CD4-positive, alpha-beta T cell treated with Interleukin-4 for 1 hour (primary cell): ENCODE data around the gene ZNF682.
A peak's percentile ranks its signal among the peaks of the same experiment; 100 is the strongest.
"Not testable (repeated sequence)": the region's sequence is repeated elsewhere in the genome, so short reads cannot be mapped to it uniquely, and the experiment has no call there.

Experiments
- DNase-seq, 2 donors: peaks; one replicate each; pipeline ENCODE4 v3.0.0-alpha.2; 2020 to 2022

ZNF682 gene

DNA sequence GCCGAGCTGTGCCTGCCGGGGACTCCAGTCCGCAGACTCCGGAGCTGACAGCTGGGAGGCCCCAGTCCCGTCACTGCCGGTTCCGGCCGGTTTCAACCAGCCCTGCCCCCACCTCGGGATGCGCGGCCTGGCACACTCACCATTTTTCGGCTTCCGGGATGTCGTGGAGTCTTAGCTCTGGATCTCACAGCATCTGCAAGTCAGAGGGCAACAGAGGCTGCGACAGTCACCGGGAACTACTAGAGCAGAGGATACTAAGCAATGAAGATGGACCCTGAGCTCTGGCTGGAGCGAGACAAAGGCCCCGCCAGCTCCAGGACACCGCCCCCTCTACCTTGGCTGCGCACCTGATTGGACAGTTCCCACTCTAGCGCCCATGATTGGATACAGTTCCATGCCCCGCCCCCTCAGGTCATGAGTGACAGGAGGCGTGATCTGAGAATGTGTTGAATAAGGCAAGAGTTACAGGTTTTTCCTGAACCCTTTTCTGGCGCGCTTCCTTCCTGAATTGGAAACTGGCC, at the start of gene ZNF682:
ZNF682 (minus strand) TSS at position 303 of the 521 bp plus-strand sequence; CDS start at position 143, 160 bp downstream.
- DNase-seq: peak; percentile 94 to 96

DNA sequence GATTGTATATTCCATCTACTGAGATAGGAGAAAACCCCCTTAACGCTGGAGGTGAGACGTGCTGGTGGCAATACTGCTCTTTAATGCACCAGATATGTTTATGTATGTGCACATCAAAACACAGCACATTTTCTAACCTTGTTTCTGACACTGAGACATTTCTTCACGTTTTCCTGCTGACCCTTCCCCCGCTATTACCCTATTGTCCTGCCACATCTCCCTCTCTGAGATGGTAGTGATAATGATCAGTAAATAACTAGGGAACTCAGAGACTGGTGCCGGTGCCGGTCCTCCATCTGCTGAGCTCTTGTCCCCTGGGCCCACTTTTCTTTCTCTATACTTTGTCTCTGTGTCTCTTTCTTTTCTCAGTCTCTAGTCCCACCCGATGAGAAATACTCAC, 43.6 kb upstream of the ZNF682 start:
- DNase-seq: not testable (repeated sequence)

DNA sequence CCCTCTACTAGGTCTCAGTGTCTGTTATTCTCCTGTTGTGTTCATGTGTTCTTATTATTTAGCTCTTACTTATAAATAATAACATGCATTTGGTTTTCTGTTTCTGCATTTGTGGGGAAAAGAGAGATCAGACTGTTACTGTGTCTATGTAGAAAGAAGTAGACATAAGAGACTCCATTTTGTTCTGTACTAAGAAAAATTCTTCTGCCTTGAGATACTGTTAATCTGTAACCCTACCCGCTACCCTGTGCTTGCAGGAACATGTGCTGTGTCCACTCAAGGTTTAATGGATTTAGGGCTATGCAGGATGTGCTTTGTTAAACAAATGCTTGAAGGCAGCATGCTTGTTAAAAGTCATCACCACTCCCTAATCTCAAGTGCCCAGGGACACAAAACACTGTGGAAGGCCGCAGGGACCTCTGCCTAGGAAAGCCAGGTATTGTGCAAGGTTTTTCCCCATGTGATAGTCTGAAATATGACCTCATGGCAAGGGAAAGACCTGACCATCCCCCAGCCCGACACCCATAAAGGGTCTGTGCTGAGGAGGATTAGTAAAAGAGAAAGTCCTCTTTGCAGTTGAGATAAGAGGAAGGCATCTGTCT, 43.0 kb upstream of the ZNF682 start:
- DNase-seq: not testable (repeated sequence)

DNA sequence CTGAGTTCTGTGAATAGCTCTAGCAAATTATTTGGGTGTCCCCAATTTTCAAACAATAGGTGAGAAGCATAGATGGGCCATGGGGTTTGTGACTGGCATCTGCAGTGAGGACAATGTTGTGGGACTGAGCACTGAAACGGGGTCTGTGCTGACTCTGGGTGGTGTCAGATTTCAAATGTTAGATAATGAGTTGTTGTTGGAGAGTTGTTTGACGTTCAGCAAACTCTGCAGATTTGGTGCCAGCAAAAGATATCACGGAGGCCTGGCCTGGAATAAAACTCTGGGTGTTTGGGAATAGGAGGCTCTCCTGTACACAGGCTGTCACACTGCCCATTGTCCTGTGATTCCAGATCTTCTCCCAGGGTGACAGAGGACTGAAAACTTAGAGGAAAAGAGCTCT, 41.4 kb upstream of the ZNF682 start:
- DNase-seq: no peak

DNA sequence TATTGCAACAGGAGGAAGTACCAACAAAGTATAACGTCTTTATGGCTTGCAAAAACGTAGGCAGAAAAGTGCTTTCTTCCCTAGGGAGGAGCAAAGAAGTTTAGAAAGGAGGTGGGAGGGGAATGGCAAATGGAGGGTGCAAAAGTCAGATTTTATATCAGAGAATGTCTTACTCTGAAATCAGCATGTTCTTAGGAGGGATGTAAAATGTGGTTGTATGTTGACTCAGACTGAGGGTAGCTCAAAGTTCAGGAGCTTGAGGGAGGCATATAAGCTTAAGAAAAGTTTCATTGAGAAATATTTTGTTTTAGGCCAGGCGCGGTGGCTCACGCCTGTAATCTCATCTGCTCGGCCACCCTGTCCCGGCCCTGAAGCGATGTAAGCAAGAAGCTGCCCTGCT, 40.2 kb upstream of the ZNF682 start:
- DNase-seq: no peak

DNA sequence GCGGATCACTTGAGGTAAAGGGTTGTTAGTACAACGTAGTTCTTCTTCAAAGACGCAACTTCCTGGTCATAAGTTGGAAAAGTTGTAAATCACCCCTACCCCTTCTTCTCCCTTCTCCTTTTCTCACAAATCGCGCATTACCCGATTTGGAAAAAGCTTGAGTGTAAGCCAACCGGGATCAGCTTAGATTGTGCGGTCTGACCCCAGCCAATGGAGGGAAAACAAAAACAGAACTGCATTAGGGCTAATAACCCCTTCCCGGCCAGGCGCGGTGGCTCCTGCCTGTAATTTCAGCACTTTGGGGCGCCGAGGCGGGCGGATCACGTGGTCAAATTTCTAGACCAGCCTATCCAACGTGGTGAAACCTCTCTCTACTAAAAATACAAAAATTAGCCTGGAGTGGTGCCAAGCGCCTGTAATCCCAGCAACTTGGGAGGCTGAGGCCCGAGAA, 39.3 kb upstream of the ZNF682 start:
- DNase-seq: peak in 1 of 2 donors; percentile 7

DNA sequence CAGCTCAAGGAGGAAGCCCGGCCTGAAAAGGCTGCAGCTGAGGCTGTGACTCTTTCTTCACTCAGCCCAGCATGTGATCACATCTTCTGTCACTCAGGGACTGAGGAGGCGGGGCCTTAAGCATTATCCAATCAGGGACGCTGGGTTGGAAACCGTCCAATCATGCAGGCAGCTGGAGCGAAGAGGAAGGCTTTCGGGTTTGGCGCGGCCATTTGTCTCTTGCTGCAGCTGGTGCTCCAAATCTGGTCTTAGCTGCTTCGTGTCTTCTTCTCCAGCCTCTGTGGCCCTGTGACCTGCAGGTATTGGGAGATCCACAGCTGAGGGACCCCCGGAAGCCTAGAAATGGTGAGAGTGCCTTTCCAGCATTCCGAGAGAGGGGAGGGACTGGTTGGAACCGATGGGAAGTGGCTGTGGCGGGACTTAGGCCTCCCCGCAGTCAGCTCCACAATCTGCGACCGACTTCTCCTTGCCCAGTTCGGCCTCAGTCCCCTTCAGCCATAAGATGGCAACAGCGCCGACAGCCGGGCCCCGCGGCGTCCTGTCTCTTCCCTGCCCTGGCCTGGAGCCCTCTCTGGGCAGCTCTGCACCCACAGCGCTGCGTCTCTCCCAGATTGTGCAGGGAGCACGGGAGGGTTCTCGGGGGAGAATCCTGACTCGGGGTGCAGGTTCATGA, 38.6 kb upstream of the ZNF682 start, which contains the start of gene ZNF90:
ZNF90 (plus strand) TSS at position 210 of the 673 bp plus-strand sequence; CDS start at position 343, 133 bp downstream.
- peak; percentile 92 for DNase-seq

DNA sequence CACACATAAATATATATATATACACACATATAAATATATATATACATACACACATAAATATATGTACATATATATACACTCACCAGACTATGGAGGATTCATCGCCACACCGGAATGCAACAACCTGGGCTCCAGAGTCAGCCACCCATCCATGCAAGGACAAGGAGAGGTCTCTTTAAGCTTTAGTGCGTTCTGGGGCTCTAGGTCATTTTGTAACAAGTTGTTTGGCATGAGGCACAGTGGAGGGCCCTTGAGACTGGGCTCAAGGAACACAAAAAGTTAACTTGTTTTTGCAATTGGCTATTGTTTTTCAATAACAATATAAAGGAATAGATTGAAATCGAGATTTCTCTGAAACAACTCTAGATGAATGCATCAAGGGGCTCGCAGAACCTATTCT, 33.6 kb upstream of the ZNF682 start:
- no peak for DNase-seq

DNA sequence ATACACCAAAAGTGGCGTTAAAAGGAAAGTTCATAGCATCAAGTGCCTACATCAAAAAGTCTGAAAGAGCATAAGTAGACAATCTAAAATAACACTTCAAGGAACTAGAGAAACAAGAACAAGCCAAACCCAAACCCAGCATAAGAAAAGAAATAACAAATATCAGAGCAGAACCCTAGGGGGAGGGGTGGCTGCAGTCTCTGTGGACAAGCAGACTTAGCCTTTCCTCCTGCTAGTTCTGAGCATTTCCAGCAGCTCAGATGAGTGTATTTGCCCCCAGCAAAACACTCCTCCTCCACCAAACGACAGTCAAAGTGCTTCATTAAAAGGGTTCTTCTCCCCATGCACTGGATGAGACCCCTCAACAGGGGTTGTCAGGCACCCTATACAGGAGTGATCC, 31.4 kb upstream of the ZNF682 start:
- no peak for DNase-seq

DNA sequence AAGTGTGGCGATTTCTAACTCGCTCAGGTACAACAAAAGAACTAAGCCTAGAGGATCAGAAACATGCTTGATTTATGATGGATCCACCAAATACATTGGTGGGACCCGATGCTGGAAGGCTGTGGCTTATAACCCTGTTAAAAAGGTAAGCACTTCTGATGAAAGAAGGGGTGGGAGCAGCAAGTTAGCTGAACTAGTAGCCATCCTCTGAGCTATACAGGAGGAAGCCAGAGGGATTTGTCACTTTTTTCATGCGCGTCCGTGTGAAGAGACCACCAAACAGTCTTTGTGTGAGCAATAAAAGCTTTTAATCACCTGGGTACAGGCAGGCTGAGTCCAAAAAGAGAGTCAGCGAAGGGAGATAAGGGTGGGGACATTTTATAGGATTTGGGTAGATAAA, 29.3 kb upstream of the ZNF682 start:
- not testable (repeated sequence) for DNase-seq

DNA sequence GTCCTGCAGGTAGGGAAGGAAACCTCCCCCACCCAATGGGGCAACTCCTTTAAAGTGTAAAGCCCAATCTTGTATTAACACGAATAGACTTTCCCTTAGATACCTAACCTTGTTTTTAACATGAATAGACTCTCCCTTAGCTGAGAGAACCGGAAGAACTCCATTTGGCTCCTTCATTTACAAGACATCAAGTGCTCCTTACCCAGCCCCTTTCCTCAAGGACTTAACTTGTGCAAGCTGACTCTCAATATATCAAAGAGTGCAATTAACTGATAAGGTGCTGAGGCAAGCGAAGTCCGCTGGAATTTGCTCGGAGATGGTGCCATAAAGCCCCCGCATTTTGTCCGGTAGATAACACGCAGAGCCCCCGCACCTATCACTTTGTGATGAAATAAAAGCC, 28.6 kb upstream of the ZNF682 start:
- DNase-seq: no peak

DNA sequence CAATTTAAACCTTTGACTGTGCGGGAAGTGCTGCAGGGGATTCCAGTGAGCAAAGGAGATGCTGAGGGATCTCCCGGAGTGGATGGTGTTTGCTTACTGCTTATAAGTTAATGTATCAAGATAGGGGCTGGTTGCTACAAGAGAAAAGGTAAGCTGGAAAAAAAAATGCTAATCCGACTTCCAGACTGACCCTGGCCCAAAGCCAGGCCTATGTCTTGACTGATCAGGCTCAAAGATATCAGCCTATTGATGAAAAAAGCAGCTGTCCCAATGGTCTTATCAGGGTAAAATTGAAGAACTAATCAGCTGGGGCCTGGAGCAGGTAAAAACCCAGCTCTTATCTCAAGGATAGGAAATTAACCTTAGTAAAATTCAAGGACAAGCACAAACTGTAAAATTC, 27.6 kb upstream of the ZNF682 start:
- no peak for DNase-seq

DNA sequence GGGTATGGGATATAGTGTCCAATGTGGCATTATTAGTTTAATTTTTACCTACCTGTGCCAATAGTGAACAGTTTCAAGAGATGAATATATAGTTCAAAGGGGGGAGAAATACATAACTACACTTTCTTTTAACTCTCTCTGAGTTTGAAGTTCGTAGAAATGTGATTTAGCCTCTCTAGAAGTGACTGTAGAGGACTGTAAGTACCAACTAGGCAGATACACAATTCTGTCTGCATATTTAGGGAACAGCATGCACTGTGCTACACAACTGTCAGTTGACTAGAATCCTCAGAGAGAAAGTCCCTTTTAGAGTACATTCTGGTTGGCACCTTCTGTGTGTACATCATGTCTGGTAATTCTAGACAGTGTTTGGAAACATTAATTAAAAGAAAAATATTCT, 21.0 kb upstream of the ZNF682 start:
- no peak for DNase-seq

DNA sequence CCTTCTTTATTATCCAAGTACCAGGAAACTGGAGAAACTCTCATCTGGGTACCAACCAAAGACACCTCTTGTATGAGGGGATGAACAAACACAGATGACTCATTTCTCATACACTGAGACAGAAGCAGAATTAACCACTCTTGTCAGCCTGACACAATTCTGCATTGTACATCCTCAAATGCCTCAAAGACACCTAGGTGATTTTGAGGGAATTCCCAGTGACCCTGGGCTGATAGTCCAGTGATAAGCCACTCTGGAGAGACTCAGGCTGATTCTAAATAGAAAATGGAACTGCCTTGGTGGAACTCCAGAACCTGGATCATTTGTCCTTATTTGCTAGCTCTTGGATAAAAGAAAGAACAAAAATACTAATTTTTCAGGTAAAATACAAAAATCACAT, 19.4 kb upstream of the ZNF682 start:
- not testable (repeated sequence) for DNase-seq

DNA sequence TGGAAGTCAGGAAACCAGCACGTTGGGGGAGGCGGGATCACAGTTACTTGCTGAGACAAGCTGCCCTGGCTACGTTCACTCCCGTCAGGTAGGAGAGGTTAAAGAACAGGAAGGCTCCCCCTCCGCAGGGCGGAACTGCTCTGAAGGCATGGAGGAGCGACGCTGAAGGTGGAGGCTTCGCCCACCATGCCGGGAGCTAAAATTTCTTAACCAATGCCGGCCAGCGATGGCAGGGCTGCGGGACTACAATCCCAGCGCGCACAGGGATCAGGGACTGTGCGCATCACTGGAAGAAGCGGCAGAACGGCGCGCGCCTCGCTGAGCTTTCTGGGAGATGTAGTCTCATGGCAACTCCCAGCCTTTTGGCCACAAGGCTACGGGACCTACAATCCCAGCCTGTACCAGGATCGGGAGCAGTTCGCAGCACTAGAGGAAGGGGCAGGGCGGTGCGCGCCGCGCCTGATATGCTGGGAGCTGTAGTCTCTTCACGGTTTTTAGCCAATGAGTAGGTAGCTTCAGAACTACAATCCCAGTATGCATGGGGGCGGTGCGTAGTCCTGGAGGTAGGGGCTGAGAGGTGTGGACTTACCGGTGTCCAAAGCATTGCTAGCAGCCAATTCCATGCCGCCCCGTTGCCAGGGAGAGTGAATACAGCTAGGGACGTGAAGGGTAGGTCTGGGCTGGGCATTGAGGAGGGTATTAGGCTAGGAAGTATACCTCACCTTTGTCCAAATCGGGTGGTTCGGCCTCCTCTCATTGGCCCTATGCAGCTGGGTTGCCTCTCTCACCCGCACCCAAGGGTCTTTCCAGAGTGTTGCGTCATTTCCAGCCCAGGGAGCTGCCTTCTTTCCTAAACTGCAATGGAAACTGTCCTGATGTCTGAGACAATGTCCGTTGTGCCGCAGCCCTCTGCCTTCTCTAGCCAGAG, 12.8 kb upstream of the ZNF682 start:
- DNase-seq: peak; percentile 65 to 71

DNA sequence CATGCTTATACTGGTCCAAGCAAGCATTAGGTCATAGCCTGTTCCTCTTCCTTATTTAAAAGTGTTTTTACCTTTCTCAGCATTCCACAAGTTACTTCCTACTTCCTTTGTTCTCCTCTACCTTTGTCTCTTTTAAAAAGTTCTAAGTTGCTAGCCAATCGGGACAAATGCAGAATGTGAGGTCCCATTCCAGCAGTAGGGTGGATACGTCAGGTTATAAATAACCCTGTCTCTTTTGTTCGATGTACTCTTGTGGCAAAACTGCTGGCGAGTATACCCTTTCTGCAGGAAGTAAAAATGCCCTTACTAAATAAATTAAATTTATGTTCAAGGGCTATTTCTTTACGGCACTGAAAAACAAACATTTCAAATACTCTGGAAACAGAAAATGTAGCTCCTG, 6.4 kb upstream of the ZNF682 start:
- not testable (repeated sequence) for DNase-seq

DNA sequence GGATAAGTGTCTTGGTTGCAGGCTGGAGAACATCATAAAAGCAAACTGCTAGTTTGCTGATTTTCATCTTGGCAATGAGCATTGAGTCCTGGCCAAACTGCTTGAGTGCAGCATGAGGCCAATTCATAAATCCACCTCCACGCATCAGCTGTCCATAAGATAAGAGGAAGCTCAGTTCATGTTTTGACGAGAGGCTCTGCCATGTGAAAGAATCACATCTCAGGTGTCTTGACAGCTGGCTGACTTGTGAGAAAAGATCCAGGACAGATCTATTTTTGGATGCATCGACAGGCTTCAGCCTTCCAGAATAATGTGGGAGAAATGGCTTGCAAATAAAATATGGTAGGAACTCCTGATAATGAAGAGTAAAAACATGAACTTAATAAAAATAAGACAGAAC, 5.4 kb upstream of the ZNF682 start:
- DNase-seq: no peak

DNA sequence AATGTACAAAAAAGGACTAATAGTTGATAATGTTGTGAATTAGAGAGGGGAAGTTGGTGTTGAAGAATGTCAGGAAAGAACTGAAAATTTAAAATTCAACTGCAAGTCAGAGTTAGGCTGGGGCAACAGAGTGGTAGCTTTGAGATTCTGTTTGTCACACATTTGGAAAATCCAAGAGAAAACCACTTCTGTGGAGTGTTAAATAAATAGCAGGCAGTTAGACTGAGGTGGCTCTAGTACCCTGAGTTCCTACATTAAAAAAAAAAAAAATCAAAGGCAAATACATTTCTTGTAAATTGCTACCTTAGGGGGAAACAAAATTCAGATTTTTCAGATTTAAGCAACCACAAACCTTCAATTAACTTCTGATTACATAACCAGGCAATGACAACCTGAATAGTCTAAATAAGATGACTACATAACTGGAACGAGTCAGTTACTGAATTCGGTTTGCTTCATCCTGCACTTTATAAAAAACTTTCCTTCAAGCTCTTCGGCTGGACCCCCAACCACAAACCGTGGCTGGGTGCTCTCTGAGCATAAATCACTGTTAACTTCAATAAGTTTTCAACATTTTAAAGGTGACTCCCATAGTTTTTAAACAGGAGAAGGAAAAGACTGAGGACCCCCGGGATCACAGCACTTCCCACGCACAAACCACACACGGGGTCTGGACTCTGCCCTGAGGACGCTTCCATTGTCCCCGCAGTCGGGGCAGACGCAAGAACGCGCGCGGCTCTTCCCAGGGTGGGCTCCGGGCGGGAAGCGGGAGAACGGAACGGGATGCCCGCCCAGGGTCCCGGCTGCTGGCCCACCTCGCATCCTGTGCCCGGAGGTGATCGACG, 725 bp downstream of the ZNF682 start:
- DNase-seq: peak in 1 of 2 donors; percentile 35

DNA sequence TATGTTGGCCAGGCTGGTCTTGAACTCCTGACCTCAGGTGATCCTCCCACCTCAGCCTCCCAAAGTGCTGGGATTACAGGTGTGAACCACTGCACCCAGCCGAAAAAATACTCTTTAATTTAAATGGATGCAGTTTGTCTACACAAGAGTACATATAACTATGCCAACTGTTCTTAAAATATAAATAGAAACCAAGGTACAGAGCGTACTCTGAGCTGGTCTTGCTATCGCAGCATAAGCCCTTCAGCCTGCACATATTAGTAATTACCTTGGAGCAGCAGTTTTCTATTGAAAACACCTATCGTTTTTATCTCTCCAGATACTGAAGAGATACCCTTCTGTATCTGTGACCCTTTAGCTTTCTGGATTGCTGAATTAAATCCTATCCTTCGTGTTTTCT, 3.4 kb downstream of the ZNF682 start:
- no peak for DNase-seq

DNA sequence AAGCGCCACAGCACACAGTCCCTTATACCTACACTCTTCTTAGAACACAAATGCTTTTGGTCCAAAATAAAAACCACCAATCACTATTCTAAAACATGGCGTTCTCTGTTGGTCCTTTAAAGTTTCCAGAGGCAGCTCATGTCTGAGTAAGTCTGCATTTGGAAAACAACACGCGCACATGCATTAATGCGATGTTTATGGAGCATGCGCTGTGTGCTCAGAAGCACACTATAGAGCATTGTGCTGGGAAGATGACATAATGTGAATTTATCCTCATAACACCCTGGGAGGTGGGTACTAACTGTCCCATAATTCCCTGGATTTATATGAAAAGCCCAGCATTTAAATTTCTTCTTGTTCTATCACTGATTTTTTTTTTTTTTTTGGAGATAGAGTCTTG, 10.7 kb downstream of the ZNF682 start:
- DNase-seq: no peak

DNA sequence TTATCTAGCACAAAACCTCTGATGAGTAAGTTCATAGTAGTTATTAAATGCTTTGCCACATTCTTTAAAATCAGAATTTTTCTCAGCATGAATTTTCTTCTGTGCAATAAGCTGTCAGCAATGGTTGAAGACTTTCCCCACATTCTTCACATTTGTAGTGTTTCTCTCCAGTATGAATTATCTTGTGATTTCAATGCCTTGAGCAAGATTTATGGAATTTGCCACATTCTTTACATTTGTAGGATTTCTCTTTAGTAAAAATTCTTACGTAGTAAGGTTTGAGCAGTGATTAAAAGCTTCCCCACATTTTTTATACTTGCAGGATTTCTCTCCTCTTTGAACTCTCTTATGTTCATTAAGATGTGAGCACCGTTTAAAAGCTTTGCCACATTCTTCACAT, 33.6 kb downstream of the ZNF682 start:
- DNase-seq: no peak

DNA sequence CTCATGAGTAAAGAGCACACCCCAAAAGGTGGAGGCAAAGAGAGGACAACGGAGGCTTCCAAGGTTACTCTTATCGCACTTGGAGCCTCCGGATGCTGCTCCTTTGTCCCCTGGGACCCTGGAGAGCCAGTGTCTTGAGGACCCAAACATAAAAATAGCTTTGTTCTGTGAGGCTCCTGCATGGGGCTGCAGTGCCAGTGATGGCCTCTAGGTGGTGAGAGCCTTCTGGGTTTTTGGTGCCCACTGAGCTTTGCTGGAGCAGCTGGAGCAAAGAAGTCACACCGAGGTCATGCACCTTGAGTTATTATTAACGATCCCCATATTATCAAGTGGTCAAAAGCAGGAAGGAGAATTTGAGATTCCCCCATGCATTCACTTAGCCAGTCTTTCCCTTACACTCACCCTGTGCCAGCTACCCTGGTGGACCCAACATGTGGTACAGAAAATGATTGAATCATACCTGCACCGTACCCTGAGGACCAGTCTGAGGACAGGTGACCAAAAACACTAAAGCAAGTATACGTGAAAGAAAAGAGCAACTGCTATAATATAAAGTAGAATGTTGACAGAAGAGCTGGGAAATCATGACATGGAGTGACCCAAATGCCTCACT, 41.5 kb downstream of the ZNF682 start:
- DNase-seq: peak; percentile 29 to 47
